ENCODE data around the gene APOA4.

DNA sequence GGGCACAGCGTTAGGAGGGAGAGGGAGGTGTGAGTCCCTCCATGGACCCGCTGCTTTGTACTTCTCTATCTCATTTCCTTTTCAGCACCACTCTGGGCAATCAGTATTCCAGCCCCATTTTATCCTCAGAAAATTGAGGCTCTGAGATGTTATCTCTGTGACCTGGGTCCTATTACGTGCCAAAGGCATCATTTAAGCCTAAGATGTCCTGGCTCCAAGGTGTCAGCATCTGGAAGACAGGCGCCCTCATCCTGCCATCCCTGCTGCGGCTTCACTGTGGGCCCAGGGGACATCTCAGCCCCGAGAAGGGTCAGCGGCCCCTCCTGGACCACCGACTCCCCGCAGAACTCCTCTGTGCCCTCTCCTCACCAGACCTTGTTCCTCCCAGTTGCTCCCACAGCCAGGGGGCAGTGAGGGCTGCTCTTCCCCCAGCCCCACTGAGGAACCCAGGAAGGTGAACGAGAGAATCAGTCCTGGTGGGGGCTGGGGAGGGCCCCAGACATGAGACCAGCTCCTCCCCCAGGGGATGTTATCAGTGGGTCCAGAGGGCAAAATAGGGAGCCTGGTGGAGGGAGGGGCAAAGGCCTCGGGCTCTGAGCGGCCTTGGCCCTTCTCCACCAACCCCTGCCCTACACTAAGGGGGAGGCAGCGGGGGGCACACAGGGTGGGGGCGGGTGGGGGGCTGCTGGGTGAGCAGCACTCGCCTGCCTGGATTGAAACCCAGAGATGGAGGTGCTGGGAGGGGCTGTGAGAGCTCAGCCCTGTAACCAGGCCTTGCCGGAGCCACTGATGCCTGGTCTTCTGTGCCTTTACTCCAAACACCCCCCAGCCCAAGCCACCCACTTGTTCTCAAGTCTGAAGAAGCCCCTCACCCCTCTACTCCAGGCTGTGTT is 5.8 kb upstream of the APOA4 start:
- TF ChIP-seq, protein P1, sequence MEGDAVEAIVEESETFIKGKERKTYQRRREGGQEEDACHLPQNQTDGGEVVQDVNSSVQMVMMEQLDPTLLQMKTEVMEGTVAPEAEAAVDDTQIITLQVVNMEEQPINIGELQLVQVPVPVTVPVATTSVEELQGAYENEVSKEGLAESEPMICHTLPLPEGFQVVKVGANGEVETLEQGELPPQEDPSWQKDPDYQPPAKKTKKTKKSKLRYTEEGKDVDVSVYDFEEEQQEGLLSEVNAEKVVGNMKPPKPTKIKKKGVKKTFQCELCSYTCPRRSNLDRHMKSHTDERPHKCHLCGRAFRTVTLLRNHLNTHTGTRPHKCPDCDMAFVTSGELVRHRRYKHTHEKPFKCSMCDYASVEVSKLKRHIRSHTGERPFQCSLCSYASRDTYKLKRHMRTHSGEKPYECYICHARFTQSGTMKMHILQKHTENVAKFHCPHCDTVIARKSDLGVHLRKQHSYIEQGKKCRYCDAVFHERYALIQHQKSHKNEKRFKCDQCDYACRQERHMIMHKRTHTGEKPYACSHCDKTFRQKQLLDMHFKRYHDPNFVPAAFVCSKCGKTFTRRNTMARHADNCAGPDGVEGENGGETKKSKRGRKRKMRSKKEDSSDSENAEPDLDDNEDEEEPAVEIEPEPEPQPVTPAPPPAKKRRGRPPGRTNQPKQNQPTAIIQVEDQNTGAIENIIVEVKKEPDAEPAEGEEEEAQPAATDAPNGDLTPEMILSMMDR (IDR thresholded peaks at IDR 0.05; ENCODE audit: borderline replicate concordance, extremely low read depth, low read length, poor library complexity, severe bottlenecking) = no peak
- TF ChIP-seq EZH2 (IDR thresholded peaks at IDR 0.05; ENCODE audit: borderline replicate concordance, low read depth, low read length, severe bottlenecking) = no peak

All from DND-41 (cell line).